HepG2 (cell line): ENCODE measurements around the gene CYP20A1. TPM values are rescaled to one million over a fixed set of nuclear protein-coding genes. Genes with fewer than 3 reads are reported as not detected.

Experiments used
- ATAC-seq: fragments of 200-7000 bp; cut with Tn5 transposase; 3 replicates; pipeline ENCODE4 v1.9.1; 2020; ENCODE audit warnings: mild to moderate bottlenecking, moderate library complexity
- BruUV-seq: library from RNA; stranded (reverse); fragments of 400-500 nt; replicated peaks from 2 replicates; lab custom pipeline; 2021; lab: Mats Ljungman, UMichigan
- CTCF ChIA-PET: fragments of 300-600 bp; formaldehyde crosslinking; extraction: SDS; loops from one replicate; lab custom pipeline; 2021; ENCODE audit warnings: low total read pairs, inconsistent platforms, low intra/inter-chr PET ratio; lab: Yijun Ruan, JAX
- POLR2A ChIA-PET: fragments of 350-600 bp; sonication (Branson Sonifier 250); formaldehyde crosslinking; loops from one replicate; lab custom pipeline; 2020; ENCODE audit warnings: antibody characterized with exemption, inconsistent platforms; lab: Yijun Ruan, JAX
- DNase-seq: peaks from one replicate; pipeline ENCODE4 v3.0.0-alpha.2; 2015; ENCODE audit warnings: low spot score
- FAIRE-seq: peaks from 3 replicates; lab custom pipeline; 2011; peaks lifted over from hg19 to GRCh38; lab: Jason Lieb, UNC
- H2AFZ ChIP-seq: one replicate; pipeline ENCODE4 v1.6.1; 2011; ENCODE audit warnings: low read length, inconsistent platforms
- H3K27ac ChIP-seq: fragments of 300-600 bp; 3 replicates; pipeline ENCODE4 v1.8.0; 2011; ENCODE audit warnings: mixed run types, mild to moderate bottlenecking, mixed read lengths, low read length, inconsistent platforms; ENCODE audit not compliant: insufficient read depth; ENCODE audit errors: extremely low read length
- H3K27me3 ChIP-seq, 2 experiments: fragments of 200-600 bp in 1 of 2; 2 replicates in 1 of 2; 3 replicates in 1 of 2; pipeline versions ENCODE4 v1.6.0 to v1.8.0; 2011; ENCODE audit warnings: low read length in 2 of 2, mild to moderate bottlenecking in 2 of 2, moderate library complexity in 2 of 2, inconsistent platforms in 1 of 2; ENCODE audit not compliant: insufficient read depth in 2 of 2, control insufficient read depth in 1 of 2
- H3K36me3 ChIP-seq, 2 experiments: fragments of 200-600 bp in 1 of 2; replicated peaks in 1 of 2; 2 replicates in 1 of 2; 3 replicates in 1 of 2; pipeline versions ENCODE4 v1.5.1 to v1.8.0; 2011; ENCODE audit warnings: low read length in 2 of 2, inconsistent platforms in 1 of 2; ENCODE audit not compliant: insufficient read depth in 2 of 2, control insufficient read depth in 1 of 2
- H3K4me1 ChIP-seq: 2 replicates; pipeline ENCODE4 v1.5.1; 2012; ENCODE audit warnings: low read length, inconsistent platforms; ENCODE audit not compliant: insufficient read depth
- H3K4me2 ChIP-seq: 2 replicates; pipeline ENCODE4 v1.6.0; 2011; ENCODE audit warnings: low read depth, low read length, inconsistent platforms
- H3K4me3 ChIP-seq, 3 experiments: fragments of 200-600 bp in 1 of 3; sonication (generic), shearing (Covaris generic) in 1 of 3; replicated peaks in 1 of 3; 2 replicates each; pipeline ENCODE4 v1.5.1; 2011 to 2016; ENCODE audit warnings: low read length in 3 of 3, inconsistent platforms in 2 of 3, low read depth in 2 of 3, mild to moderate bottlenecking in 2 of 3, control low read depth in 1 of 3, mixed read lengths in 1 of 3; ENCODE audit not compliant: insufficient read depth in 1 of 3
- H3K79me2 ChIP-seq: one replicate; pipeline ENCODE4 v1.6.1; 2011; ENCODE audit warnings: low read length, inconsistent platforms; ENCODE audit not compliant: insufficient read depth
- H3K9ac ChIP-seq: 2 replicates; pipeline ENCODE4 v1.6.0; 2011; ENCODE audit warnings: mild to moderate bottlenecking, low read depth, low read length, inconsistent platforms; ENCODE audit not compliant: insufficient read depth
- H3K9me3 ChIP-seq: 2 replicates; pipeline ENCODE4 v1.5.1; 2012; ENCODE audit warnings: mild to moderate bottlenecking, low read length
- H4K20me1 ChIP-seq: 2 replicates; pipeline ENCODE4 v1.6.0; 2011; ENCODE audit warnings: inconsistent platforms, mild to moderate bottlenecking, low read length, moderate library complexity; ENCODE audit not compliant: insufficient read depth
- ARID5B ChIP-seq: IDR thresholded peaks from 2 replicates; pipeline ENCODE4 v1.4.0; 2020; ENCODE audit warnings: mild to moderate bottlenecking, missing genetic modification reagents
- NRL ChIP-seq: sonication (generic); formaldehyde crosslinking; IDR thresholded peaks from 2 replicates; pipeline ENCODE4 v1.5.0; 2020; ENCODE audit warnings: missing genetic modification reagents, mild to moderate bottlenecking, moderate library complexity, borderline replicate concordance
- RBAK ChIP-seq: sonication (generic); formaldehyde crosslinking; IDR thresholded peaks from 2 replicates; pipeline ENCODE4 v1.5.1; 2020; ENCODE audit warnings: mild to moderate bottlenecking, missing genetic modification reagents
- RFXANK ChIP-seq: IDR thresholded peaks from 2 replicates; pipeline ENCODE4 v1.6.1; 2016
- SIN3B ChIP-seq: fragments of 150-350 bp; IDR thresholded peaks from 2 replicates; pipeline ENCODE4 v1.6.1; 2014; ENCODE audit warnings: low read length
- SMAD1 ChIP-seq: sonication (generic); formaldehyde crosslinking; IDR thresholded peaks from 2 replicates; pipeline ENCODE4 v1.4.0; 2020; ENCODE audit warnings: missing genetic modification reagents, low read depth, mild to moderate bottlenecking, borderline replicate concordance
- SOX6 ChIP-seq, 2 experiments: fragments of 450-650 bp in 1 of 2; sonication (generic) in 1 of 2; formaldehyde crosslinking in 1 of 2; IDR thresholded peaks; 2 replicates each; pipeline versions ENCODE4 v1.4.0 to v1.6.1; 2017 to 2020; ENCODE audit warnings: antibody characterized with exemption in 1 of 2, mild to moderate bottlenecking in 1 of 2, missing genetic modification reagents in 1 of 2
- STAT5B ChIP-seq: sonication (generic); formaldehyde crosslinking; IDR thresholded peaks from 2 replicates; pipeline ENCODE4 v1.4.0; 2020; ENCODE audit warnings: missing genetic modification reagents
- ZNF224 ChIP-seq: sonication (generic); formaldehyde crosslinking; IDR thresholded peaks from 2 replicates; pipeline ENCODE4 v1.5.0; 2020; ENCODE audit warnings: mild to moderate bottlenecking, missing genetic modification reagents
- ZNF607 ChIP-seq: sonication (generic); formaldehyde crosslinking; IDR thresholded peaks from 2 replicates; pipeline ENCODE4 v1.5.1; 2020; ENCODE audit warnings: missing genetic modification reagents, mild to moderate bottlenecking, borderline replicate concordance
- ZNF660 ChIP-seq: sonication (generic); formaldehyde crosslinking; IDR thresholded peaks from 2 replicates; pipeline ENCODE4 v1.5.1; 2020; ENCODE audit warnings: mild to moderate bottlenecking, low read depth, missing genetic modification reagents, borderline replicate concordance
- ZNF776 ChIP-seq: sonication (generic); formaldehyde crosslinking; IDR thresholded peaks from 2 replicates; pipeline ENCODE4 v1.4.0; 2020; ENCODE audit warnings: mild to moderate bottlenecking, missing genetic modification reagents
- WGBS: methylation state at CpG from one replicate; pipeline ENCODE4 v1.1.6; 2017; ENCODE audit warnings: low lambda C conversion rate; 5-methylcytosine and 5-hydroxymethylcytosine counted together
- in situ Hi-C: cut with HindIII; loops from 2 replicates; pipeline ENCODE4 v1.10.0; 2017; ENCODE audit warnings: low pct_unique_long_range_greater_than_20kb; ENCODE audit not compliant: extremely low pct_ligation_motif_present
- intact Hi-C: fragments of 100-400 bp; cut with micrococcal nuclease; formaldehyde crosslinking; loops from one replicate; pipeline ENCODE4 v1.10.0; 2022; ENCODE audit not compliant: unreplicated experiment
- polyA plus RNA-seq, 8 experiments: library from polyadenylated mRNA; depleted of rRNA in 3 of 8; stranded (reverse) in 7 of 8; unstranded in 1 of 8; fragments of >200 nt; fragmentation: Illumina TruSeq in 4 of 8; extraction: Trizol in 4 of 8; gene quantifications; 2 replicates each; pipeline versions ENCODE4 v1.2.1 to v1.2.3, GENCODE V29; 2011 to 2016; ENCODE audit warnings: low read depth in 4 of 8, missing spikeins in 1 of 8, mixed read lengths in 1 of 8; ENCODE audit not compliant: insufficient read depth in 1 of 8
- total RNA-seq, 5 experiments: library from RNA; depleted of rRNA; stranded (reverse); fragments of >200 nt; fragmentation: Illumina TruSeq; extraction: Trizol; gene quantifications; 2 replicates each; pipeline ENCODE4 v1.2.3, GENCODE V29; 2016; ENCODE audit warnings: low read depth in 1 of 5

The CYP20A1 gene
- total and polyA plus RNA-seq, 2 of the 13 experiments (the other 11 are each of a cell fraction or from before 2014, with no cell fraction given): 9.6 to 35.3 TPM

- in situ Hi-C loops (no loop called here), intact Hi-C loops (no loop called here)
- ATAC-seq (no peak), FAIRE-seq (no peak), DNase-seq (no peak)
- Histone ChIP-seq H3K4me2 (no peak overlapping the region), H3K4me3 (no peak overlapping the region), H2AFZ (no peak overlapping the region), H3K4me1 (0 out of 2 replicates have a peak, but pooled peaks cover 7% of the 10 kb centered on the region), H3K9ac (no peak overlapping the region), H3K27me3 (no peaks in the 10 kb centered on the region), H4K20me1 (no peaks in the 10 kb centered on the region), H3K36me3 (peaks cover 0 to 12% of the 10 kb centered on the region in 2 experiments; a peak in 3 of 5 replicates), H3K79me2 (peaks cover 25% of the 10 kb centered on the region), H3K27ac (no peak overlapping the region), H3K9me3 (no peaks in the 10 kb centered on the region)
- BruUV-seq: no TSS peak
- WGBS: 90% methylated on average over 1 of the region's 1 CpG
- ChIA-PET CTCF (no interaction called here), POLR2A (no interaction called here)
- TF ChIP-seq ZNF224 (CRISPR knock-in tag): no peak
- no peak for TF ChIP-seq STAT5B
- no peak for TF ChIP-seq SOX6 (IDR thresholded peaks at IDR 0.05)
- TF ChIP-seq SOX6 (CRISPR knock-in tag; IDR thresholded peaks at IDR 0.05): no peak
- no peak for TF ChIP-seq NRL (CRISPR knock-in tag)
- no peak for TF ChIP-seq RBAK
- no peak for TF ChIP-seq ZNF607 (CRISPR knock-in tag)
- no peak for TF ChIP-seq RFXANK (CRISPR knock-in tag)
- no peak for TF ChIP-seq ZNF776 (CRISPR knock-in tag)
- TF ChIP-seq SMAD1 (CRISPR knock-in tag): no peak
- no peak for TF ChIP-seq ZNF660 (CRISPR knock-in tag)
- TF ChIP-seq SIN3B: no peak
- TF ChIP-seq ARID5B (CRISPR knock-in tag): no peak
Measured at GRCh38 chr2:203346612-203347011, 107.8 kb downstream of the CYP20A1 start.
